Right forelimb (tissue), 1 donor: Measurements from ENCODE around the gene SEMG1.

Experiments
- DNase-seq: peaks from one replicate; pipeline ENCODE4 v3.0.0-alpha.2; 2018

Gene SEMG1

DNA sequence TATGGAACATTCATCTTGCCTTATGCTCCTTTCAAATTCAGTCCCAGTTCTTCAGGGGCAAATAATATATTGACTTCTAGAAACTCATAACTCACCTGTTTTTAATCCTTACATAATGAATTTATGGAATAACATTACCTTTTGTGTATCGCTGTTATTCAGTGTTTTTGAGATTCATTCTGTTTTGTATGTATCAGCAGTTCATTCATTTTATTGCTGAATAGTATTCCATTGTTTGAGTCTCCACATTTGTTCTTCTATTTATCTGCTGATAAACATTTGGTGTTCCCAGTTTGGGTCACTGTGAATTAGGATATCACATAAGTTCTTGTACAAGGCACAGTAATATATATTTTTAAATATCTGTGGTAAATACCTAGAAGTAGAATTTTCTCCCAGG is 19.5 kb downstream of the SEMG1 start:
- DNase-seq: no peak

DNA sequence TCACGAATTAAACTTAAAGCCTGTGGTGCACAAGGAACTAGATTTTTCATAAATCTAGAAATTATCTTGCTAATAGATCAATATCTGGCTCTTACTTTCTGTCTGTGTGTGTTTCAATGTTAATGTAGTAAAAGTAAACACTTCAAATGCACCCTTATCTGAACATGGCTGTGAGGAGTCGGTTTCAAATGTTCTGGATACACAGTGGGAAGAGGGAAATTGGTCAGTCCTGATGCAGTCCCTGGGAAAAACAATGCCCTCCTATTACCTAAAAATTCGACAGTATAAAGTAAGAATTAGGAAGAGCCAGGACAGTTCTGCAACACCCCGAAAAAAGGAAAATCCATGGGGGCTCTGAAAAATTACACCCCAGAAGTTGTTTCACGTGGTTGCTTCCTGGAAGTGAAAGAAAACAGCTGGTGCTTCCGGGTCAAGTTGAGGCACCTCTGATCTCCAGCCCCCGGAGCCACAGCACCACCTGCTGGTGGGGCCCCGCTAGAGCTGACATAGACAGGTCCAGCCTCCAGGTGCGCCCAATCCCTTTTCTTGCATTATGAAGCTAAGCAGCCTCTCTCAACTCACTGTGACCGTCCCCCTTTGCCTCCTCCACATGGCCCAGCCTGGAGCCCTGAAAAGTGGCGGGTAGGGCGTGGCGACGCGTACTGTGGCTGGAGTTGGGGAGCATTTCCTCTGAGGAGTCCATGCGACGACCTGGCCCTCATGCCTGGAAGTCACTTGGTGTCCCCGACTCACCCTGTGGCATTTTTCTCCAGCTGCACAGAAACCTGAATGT is 22.6 kb downstream of the SEMG1 start:
- no peak for DNase-seq

- no peak for DNase-seq
These were observed 23.8 kb downstream of the SEMG1 start for GRCh38 chr20:45230631-45231030.

GRCh38 chr20:45235995-45236394 is 29.2 kb downstream of the SEMG1 start:
- DNase-seq: no peak

GRCh38 chr20:45238139-45238538 is 31.3 kb downstream of the SEMG1 start:
- no peak for DNase-seq

GRCh38 chr20:45246109-45246508 is 39.3 kb downstream of the SEMG1 start:
- DNase-seq: no peak

- DNase-seq: no peak
These were observed 41.0 kb downstream of the SEMG1 start for GRCh38 chr20:45247865-45248264.

DNA sequence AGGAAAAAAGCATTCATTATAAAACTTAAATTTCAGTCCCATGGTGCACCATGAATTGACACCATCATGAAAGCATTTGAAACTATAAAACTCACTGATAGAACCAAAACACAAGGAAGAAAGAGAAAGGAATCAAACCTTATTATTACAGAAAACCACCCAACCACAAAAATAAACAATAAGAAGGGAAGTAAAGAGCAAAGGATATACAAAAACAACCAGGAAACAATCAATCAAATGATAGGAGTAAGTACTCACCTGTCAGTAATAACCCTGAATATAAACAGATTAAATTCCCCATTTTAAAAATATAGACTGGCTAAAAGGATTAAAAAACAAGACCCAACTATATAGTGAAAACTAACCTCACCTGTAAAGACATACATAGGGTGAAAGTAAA is 41.8 kb downstream of the SEMG1 start:
- DNase-seq: no peak

GRCh38 chr20:45251884-45252560 is 45.2 kb downstream of the SEMG1 start:
- no peak for DNase-seq

DNA sequence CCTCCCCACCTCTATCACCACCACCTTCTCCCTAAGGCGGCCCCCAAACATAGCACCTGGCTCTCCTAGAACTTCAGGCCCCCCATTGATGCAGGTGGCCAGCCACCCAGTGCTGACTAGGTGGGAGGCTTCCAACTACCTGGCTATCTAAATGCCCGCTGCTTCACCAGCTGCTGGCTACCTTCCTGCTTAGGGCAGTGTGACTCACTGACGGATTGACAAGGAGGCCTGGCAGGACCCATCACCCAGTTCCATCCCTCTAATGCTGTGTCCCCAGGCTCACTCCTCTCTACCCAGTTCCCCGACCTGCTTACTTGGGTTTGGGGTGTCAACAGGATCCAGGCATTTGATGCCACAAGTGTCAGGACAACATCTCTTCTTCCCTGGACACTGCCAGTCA is 46.4 kb downstream of the SEMG1 start:
- DNase-seq: no peak

GRCh38 chr20:45254383-45255262 is 47.8 kb downstream of the SEMG1 start, which contains the start of gene SLPI:
Gene SLPI (minus strand): TSS chr20:45254564. CDS start chr20:45254543, 21 bp downstream.
- no peak for DNase-seq

GRCh38 chr20:45257161-45257560 is 50.3 kb downstream of the SEMG1 start:
- no peak for DNase-seq

GRCh38 chr20:45257711-45258110 is 50.9 kb downstream of the SEMG1 start:
- DNase-seq: no peak

DNA sequence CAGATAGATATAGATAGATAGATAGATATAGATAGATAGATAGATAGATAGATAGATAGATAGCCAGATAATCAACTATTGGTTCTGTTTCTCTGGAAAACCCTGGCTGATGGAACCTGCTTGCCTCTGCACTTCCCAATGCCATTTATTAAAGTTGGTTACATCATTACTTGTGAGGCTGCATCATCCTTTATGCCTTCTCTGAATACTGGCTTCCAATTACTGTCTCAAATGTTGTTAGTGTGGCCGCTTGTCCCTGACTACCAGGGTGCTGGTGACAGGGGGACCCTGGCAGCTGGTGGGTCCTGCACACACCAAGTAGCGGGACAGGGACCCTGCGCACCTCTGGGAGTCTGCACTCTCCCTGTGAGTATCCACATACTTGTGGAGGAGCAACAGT is 51.4 kb downstream of the SEMG1 start:
- DNase-seq: no peak

- DNase-seq: no peak
These were observed 51.8 kb downstream of the SEMG1 start for GRCh38 chr20:45258664-45259063.
